ENCODE data around the gene BTBD2.

DNA sequence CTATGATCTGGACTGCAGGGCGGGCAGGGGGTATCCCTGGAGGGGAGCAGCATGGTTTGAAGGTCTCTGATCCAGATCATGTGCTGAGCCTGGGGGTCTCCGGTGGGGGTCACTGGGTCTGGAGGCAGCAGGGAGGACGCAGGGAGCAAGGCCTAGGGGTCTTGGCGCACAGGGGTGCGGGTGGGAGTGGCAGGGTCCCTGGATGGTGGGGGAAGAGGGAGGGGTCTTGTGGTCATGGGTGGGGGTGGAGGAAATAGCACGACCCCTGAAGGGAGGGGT, 1.9 kb downstream of the BTBD2 start:
- TF ChIP-seq SUZ12 (IDR thresholded peaks at IDR 0.05) (no peak), FOXM1 (IDR thresholded peaks at IDR 0.05; ENCODE audit: borderline replicate concordance) (no peak), SP1 (IDR thresholded peaks at IDR 0.05) (no peak), FOXK2 (IDR thresholded peaks at IDR 0.05) (no peak)

Measured in HEK293T (cell line).